Testis (tissue), 2 donors: ENCODE measurements around the gene TMED10.

Experiments
- POLR2A ChIP-seq: fragments of 450-650 bp; IDR thresholded peaks from one replicate; pipeline ENCODE4 v1.6.1; 2017; ENCODE audit warnings: antibody characterized with exemption, mild to moderate bottlenecking, moderate library complexity
- TF ChIP-seq, protein P1 (sequence below), 3 experiments: fragments of 450-650 bp in 2 of 3; fragments of 200-600 bp in 1 of 3; sonication (generic) in 1 of 3; IDR thresholded peaks; one replicate each; pipeline ENCODE4 v1.5.1; 2016 to 2019; ENCODE audit warnings: antibody characterized with exemption in 3 of 3, mild to moderate bottlenecking in 2 of 3, moderate library complexity in 1 of 3

DNA sequence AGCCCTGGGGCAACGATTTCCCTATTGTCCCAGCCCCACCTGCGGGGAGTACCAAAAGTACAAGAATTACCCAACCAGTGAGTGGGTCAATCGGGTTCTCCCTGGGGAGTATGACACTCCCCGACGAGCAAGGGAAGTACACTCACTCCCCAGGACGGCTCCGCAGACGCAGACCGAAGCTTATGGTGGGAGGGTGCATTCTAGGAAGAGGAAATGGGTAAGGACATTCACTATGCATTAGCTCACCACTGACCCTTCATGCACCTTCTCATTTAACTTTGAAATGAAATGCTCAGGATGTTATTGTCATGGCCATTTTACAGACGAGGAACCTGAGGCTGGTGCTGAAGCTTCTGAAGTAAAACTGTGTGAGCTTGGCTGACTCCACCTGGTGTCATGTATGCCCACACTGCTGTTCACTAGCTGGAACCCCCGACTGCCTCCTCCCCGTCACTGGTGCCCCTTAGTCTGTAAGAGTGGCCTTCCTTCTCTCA is 45.8 kb upstream of the TMED10 start:
- TF ChIP-seq, protein P1, sequence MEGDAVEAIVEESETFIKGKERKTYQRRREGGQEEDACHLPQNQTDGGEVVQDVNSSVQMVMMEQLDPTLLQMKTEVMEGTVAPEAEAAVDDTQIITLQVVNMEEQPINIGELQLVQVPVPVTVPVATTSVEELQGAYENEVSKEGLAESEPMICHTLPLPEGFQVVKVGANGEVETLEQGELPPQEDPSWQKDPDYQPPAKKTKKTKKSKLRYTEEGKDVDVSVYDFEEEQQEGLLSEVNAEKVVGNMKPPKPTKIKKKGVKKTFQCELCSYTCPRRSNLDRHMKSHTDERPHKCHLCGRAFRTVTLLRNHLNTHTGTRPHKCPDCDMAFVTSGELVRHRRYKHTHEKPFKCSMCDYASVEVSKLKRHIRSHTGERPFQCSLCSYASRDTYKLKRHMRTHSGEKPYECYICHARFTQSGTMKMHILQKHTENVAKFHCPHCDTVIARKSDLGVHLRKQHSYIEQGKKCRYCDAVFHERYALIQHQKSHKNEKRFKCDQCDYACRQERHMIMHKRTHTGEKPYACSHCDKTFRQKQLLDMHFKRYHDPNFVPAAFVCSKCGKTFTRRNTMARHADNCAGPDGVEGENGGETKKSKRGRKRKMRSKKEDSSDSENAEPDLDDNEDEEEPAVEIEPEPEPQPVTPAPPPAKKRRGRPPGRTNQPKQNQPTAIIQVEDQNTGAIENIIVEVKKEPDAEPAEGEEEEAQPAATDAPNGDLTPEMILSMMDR (IDR thresholded peaks at IDR 0.05): no peak
- TF ChIP-seq POLR2A: no peak
